H1 (cell line): Measurements from ENCODE around the gene TMEM272. TPM values are rescaled to one million over a fixed set of nuclear protein-coding genes. Genes with fewer than 3 reads are reported as not detected.

Experiments
- CTCF ChIA-PET: fragments of 300-600 bp; sonication (Branson Sonifier 250); formaldehyde crosslinking; loops from one replicate; lab custom pipeline; 2021; ENCODE audit not compliant: partially characterized antibody; lab: Charles Lee
- POLR2A ChIA-PET: fragments of 300-600 bp; sonication (Branson Sonifier 250); formaldehyde crosslinking; loops from one replicate; lab custom pipeline; 2021; ENCODE audit warnings: inconsistent platforms; ENCODE audit not compliant: partially characterized antibody; lab: Charles Lee
- DNase-seq, 2 experiments: peaks; one replicate each; pipeline versions ENCODE4 v3.0.0 to v3.0.0-alpha.2; 2010 to 2022; ENCODE audit warnings: low spot score in 2 of 2, low read depth in 1 of 2, mixed read lengths in 1 of 2
- FAIRE-seq: peaks from 2 replicates; lab custom pipeline; 2011; peaks lifted over from hg19 to GRCh38; lab: Jason Lieb, UNC
- H2AFZ ChIP-seq: 2 replicates; pipeline ENCODE4 v1.8.1; 2012; ENCODE audit warnings: low read length, inconsistent platforms
- H2AK5ac ChIP-seq: 2 replicates; pipeline ENCODE4 v1.6.1; 2013; ENCODE audit warnings: low read depth, low read length
- H2BK120ac ChIP-seq: replicated peaks from 2 replicates; pipeline ENCODE3; 2013; ENCODE audit warnings: low read depth, low read length, inconsistent platforms
- H2BK12ac ChIP-seq: 2 replicates; pipeline ENCODE4 v1.6.1; 2013; ENCODE audit warnings: low read depth, low read length
- H2BK15ac ChIP-seq: 2 replicates; pipeline ENCODE4 v1.6.1; 2013; ENCODE audit warnings: low read length
- H2BK20ac ChIP-seq: 2 replicates; pipeline ENCODE4 v1.6.1; 2013; ENCODE audit warnings: low read length
- H2BK5ac ChIP-seq: 2 replicates; pipeline ENCODE4 v1.6.1; 2013; ENCODE audit warnings: low read depth, low read length
- H3K14ac ChIP-seq: 2 replicates; pipeline ENCODE4 v1.6.1; 2013; ENCODE audit warnings: inconsistent platforms; ENCODE audit not compliant: insufficient read length
- H3K18ac ChIP-seq: 2 replicates; pipeline ENCODE4 v1.6.1; 2013; ENCODE audit warnings: low read length; ENCODE audit errors: extremely low read depth
- H3K23ac ChIP-seq: 2 replicates; pipeline ENCODE4 v1.6.1; 2013; ENCODE audit warnings: inconsistent platforms; ENCODE audit not compliant: insufficient read length
- H3K23me2 ChIP-seq: 2 replicates; pipeline ENCODE4 v1.6.1; 2013; ENCODE audit warnings: low read depth, low read length
- H3K27ac ChIP-seq: 2 replicates; pipeline ENCODE4 v1.6.1; 2011; ENCODE audit warnings: low read depth, low read length, inconsistent platforms
- H3K27me3 ChIP-seq, 4 experiments: replicated peaks in 1 of 4; 1 replicate in 1 of 4; 2 replicates in 3 of 4; pipeline versions ENCODE4 v1.6.1 to v1.8.1; 2011 to 2013; ENCODE audit warnings: low read length in 3 of 4, mild to moderate bottlenecking in 3 of 4, inconsistent platforms in 2 of 4, mixed read lengths in 2 of 4, moderate library complexity in 1 of 4; ENCODE audit not compliant: control insufficient read depth in 3 of 4, insufficient read depth in 3 of 4; ENCODE audit errors: extremely low read depth in 1 of 4
- H3K36me3 ChIP-seq, 4 experiments: 2 replicates each; pipeline versions ENCODE4 v1.6.1 to v1.8.1; 2011 to 2013; ENCODE audit warnings: mild to moderate bottlenecking in 4 of 4, low read length in 3 of 4, moderate library complexity in 2 of 4, control low read depth in 1 of 4, inconsistent platforms in 1 of 4; ENCODE audit not compliant: insufficient read depth in 4 of 4, control insufficient read depth in 2 of 4
- H3K4ac ChIP-seq: replicated peaks from 2 replicates; pipeline ENCODE3; 2013; ENCODE audit warnings: low read length, low read depth, mixed read lengths, inconsistent platforms; ENCODE audit not compliant: insufficient read length
- H3K4me1 ChIP-seq, 4 experiments: replicated peaks in 1 of 4; 1 replicate in 1 of 4; 2 replicates in 3 of 4; pipeline versions ENCODE4 v1.6.1 to v1.8.1; 2011 to 2013; ENCODE audit warnings: low read length in 3 of 4, inconsistent platforms in 2 of 4, mixed read lengths in 1 of 4; ENCODE audit not compliant: insufficient read depth in 4 of 4, control insufficient read depth in 3 of 4
- H3K4me2 ChIP-seq, 2 experiments: 2 replicates each; pipeline versions ENCODE4 v1.6.1 to v1.8.1; 2011 to 2013; ENCODE audit warnings: low read depth in 2 of 2, low read length in 2 of 2, control low read depth in 1 of 2, inconsistent platforms in 1 of 2, mild to moderate bottlenecking in 1 of 2; ENCODE audit not compliant: insufficient read depth in 1 of 2
- H3K4me3 ChIP-seq, 4 experiments: fragments of 200-600, 300-600 bp in 1 of 4; sonication (generic), shearing (Covaris generic), sonication (Bioruptor Twin) in 1 of 4; 2 replicates each; pipeline versions ENCODE4 v1.5.1 to v1.8.1; 2011 to 2016; ENCODE audit warnings: low read length in 4 of 4, low read depth in 3 of 4, control low read depth in 2 of 4, inconsistent platforms in 2 of 4, mild to moderate bottlenecking in 2 of 4, mixed read lengths in 1 of 4, moderate library complexity in 1 of 4; ENCODE audit not compliant: insufficient read depth in 2 of 4; ENCODE audit errors: extremely low read depth in 1 of 4
- H3K56ac ChIP-seq: replicated peaks from 2 replicates; pipeline ENCODE3; 2013; ENCODE audit warnings: low read depth, mild to moderate bottlenecking, mixed read lengths, low read length, inconsistent platforms; ENCODE audit not compliant: insufficient read length
- H3K79me1 ChIP-seq: 2 replicates; pipeline ENCODE4 v1.6.1; 2013; ENCODE audit warnings: low read depth, low read length, control low read depth
- H3K79me2 ChIP-seq, 2 experiments: 2 replicates each; pipeline versions ENCODE4 v1.6.1 to v1.8.1; 2012 to 2013; ENCODE audit warnings: low read length in 2 of 2, mild to moderate bottlenecking in 2 of 2, inconsistent platforms in 1 of 2; ENCODE audit not compliant: insufficient read depth in 2 of 2, control insufficient read depth in 1 of 2
- H3K9ac ChIP-seq, 4 experiments: replicated peaks in 1 of 4; 1 replicate in 1 of 4; 2 replicates in 3 of 4; pipeline versions ENCODE4 v1.6.1 to v1.8.1; 2011 to 2013; ENCODE audit warnings: low read depth in 3 of 4, low read length in 3 of 4, control low read depth in 2 of 4, mild to moderate bottlenecking in 2 of 4, moderate library complexity in 2 of 4, inconsistent platforms in 1 of 4; ENCODE audit errors: extremely low read depth in 1 of 4
- H3K9me3 ChIP-seq, 2 experiments: 2 replicates each; pipeline versions ENCODE4 v1.6.1 to v1.8.1; 2012 to 2013; ENCODE audit warnings: mild to moderate bottlenecking in 2 of 2, moderate library complexity in 2 of 2, control low read depth in 1 of 2, inconsistent platforms in 1 of 2, low read depth in 1 of 2, low read length in 1 of 2, mixed read lengths in 1 of 2; ENCODE audit not compliant: insufficient read depth in 2 of 2
- H4K20me1 ChIP-seq, 2 experiments: replicated peaks in 1 of 2; 2 replicates each; pipeline versions ENCODE3 to v1.8.1; 2011 to 2013; ENCODE audit warnings: inconsistent platforms in 2 of 2, low read length in 2 of 2, mild to moderate bottlenecking in 1 of 2; ENCODE audit not compliant: insufficient read depth in 2 of 2, control insufficient read depth in 1 of 2
- H4K5ac ChIP-seq: 2 replicates; pipeline ENCODE4 v1.6.1; 2013; ENCODE audit warnings: low read length, low read depth, mixed read lengths, inconsistent platforms; ENCODE audit not compliant: insufficient read length
- H4K8ac ChIP-seq: 2 replicates; pipeline ENCODE4 v1.8.0; 2013; ENCODE audit warnings: mild to moderate bottlenecking, moderate library complexity, low read length, inconsistent platforms; ENCODE audit not compliant: insufficient read depth; ENCODE audit errors: extremely low read depth
- H4K91ac ChIP-seq: replicated peaks from 2 replicates; pipeline ENCODE3; 2013; ENCODE audit warnings: low read length, mixed read lengths, inconsistent platforms; ENCODE audit not compliant: insufficient read length
- KDM4A ChIP-seq: IDR thresholded peaks from one replicate; pipeline ENCODE4 v1.7.1; 2012; ENCODE audit warnings: low read depth, mild to moderate bottlenecking, moderate library complexity, low read length, inconsistent platforms; ENCODE audit not compliant: severe bottlenecking
- NRF1 ChIP-seq: IDR thresholded peaks from 2 replicates; pipeline ENCODE4 v1.6.1; 2011; ENCODE audit warnings: mild to moderate bottlenecking, low read depth, low read length, improper control_type of control experiment
- WGBS, 2 experiments: shearing (Covaris generic) in 1 of 2; methylation state at CpG; one replicate each; pipeline versions ENCODE4 v1.1.6 to v1.1.7; 2013 to 2015; ENCODE audit warnings: low lambda C conversion rate in 2 of 2, mixed read lengths in 2 of 2, inconsistent platforms in 1 of 2, low coverage in 1 of 2, missing lambda C conversion rate in 1 of 2; ENCODE audit not compliant: insufficient replicate concordance in 2 of 2, insufficient coverage in 1 of 2, insufficient read length in 1 of 2; ENCODE audit errors: extremely low coverage in 1 of 2, missing lambda C conversion rate in 1 of 2; 5-methylcytosine and 5-hydroxymethylcytosine counted together
- polyA plus RNA-seq, 7 experiments: library from polyadenylated mRNA; depleted of rRNA in 3 of 7; stranded (reverse) in 5 of 7; unstranded in 2 of 7; fragments of >200 nt in 5 of 7; fragments of 200-250 nt in 2 of 7; gene quantifications; 1 replicate in 5 of 7; 2 replicates in 1 of 7; 4 replicates in 1 of 7; pipeline versions ENCODE4 v1.2.1 to v1.2.3, GENCODE V29; 2011 to 2013; ENCODE audit warnings: missing spikeins in 2 of 7, mixed read lengths in 2 of 7
- total RNA-seq: library from RNA; stranded (reverse); fragmentation: NEBNext Ultra II Directional; extraction: Animal tissue kit (Norgen Biotek cat#: 25700); gene quantifications from 2 replicates; pipeline ENCODE4 v1.2.1, GENCODE V29; 2021

TMEM272 gene
- total and polyA plus RNA-seq, 2 of the 8 experiments (the other 6 are each of a cell fraction or from before 2014, with no cell fraction given) = 0.05 TPM; not detected in 1

DNA sequence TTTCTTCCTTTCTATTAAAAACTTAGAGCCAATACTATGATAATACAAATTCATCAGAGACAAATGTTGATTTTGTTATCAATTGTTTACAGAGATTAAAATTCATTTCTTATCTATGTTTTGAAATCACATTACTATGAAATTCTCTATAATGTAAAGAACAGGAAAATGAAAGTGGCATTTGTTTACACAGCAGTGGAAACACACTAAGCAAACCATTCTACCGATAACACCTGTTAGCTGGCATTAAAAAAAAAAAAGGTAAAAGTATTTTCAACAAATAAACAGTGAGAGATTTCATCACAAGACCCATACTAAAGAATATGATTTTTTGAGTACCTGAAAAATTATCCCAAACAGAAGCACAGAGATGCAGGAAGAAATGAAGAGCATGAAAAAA, 12.0 kb upstream of the TMEM272 start:
- Histone ChIP-seq H3K79me2 (no peaks in the 10 kb centered on the region), H3K4me2 (no peak overlapping the region), H2AK5ac (no peak overlapping the region), H2BK20ac (no peak overlapping the region), H4K5ac (no peak overlapping the region), H2BK15ac (no peak overlapping the region), H3K4me3 (no peak overlapping the region), H3K56ac (no peak overlapping the region), H3K27ac (no peak overlapping the region), H4K91ac (no peak overlapping the region), H3K23me2 (no peaks in the 10 kb centered on the region), H3K27me3 (no peaks in the 10 kb centered on the region), H3K4me1 (no peaks in the 10 kb centered on the region), H3K4ac (no peak overlapping the region), H3K23ac (no peak overlapping the region), H3K14ac (no peak overlapping the region), H3K18ac (no peak overlapping the region), H3K9me3 (no peaks in the 10 kb centered on the region), H3K36me3 (no peaks in the 10 kb centered on the region), H3K79me1 (no peaks in the 10 kb centered on the region), H2BK120ac (no peak overlapping the region), H2BK12ac (no peak overlapping the region), H4K20me1 (no peaks in the 10 kb centered on the region), H3K9ac (no peak overlapping the region), H4K8ac (no peak overlapping the region), H2BK5ac (no peak overlapping the region), H2AFZ (no peak overlapping the region)
- WGBS, 2 experiments = 75% methylated on average over 1 of the region's 1 CpG; no CpG with 5 or more reads in 1 of the 2 experiments
- no peak for DNase-seq
- TF ChIP-seq NRF1 = no peak
- TF ChIP-seq KDM4A = no peak
- FAIRE-seq = no peak
- POLR2A ChIA-PET = no interaction called here
- CTCF ChIA-PET = interaction anchor here (0.7 to 1.2 kb wide), 2 partner anchors 250 to 1835 kb away, joined by 3 read pairs; no protein-coding TSS in a partner anchor
